LHCN-M2 (cell line): ENCODE measurements around the gene GBP7. TPM values are rescaled to one million over a fixed set of nuclear protein-coding genes. Genes with fewer than 3 reads are reported as not detected.
"Not testable (repeated sequence)": the region's sequence is repeated elsewhere in the genome, so short reads cannot be mapped to it uniquely, and the experiment has no call there.

Experiments
- DNase-seq: peaks from one replicate; pipeline ENCODE4 v3.0.0-alpha.2; 2012; ENCODE audit warnings: low read depth
- total RNA-seq: library from RNA; depleted of rRNA; stranded (reverse); fragments of >200 nt; gene quantifications from 2 replicates; pipeline ENCODE4 v1.2.3, GENCODE V29; 2014

GBP7 gene
- total RNA-seq, 1 experiment from 2014 or later = not detected

DNA sequence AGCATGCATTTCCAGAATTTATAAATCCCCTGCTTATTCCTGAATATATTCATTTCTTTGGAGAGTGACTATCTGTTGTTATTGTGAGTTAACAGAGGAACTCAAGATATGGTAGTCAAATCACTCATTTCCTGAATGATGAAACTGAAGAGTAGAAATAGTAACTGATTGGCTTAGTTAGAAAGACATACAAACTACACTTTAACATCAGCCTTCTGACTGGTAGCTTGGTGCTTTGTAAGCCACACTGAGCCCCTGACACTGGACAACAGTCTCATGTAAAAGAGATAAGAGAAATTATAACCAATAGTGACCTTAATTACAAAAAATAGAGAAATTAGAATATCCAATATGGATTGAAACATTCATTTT is 4.8 kb downstream of the GBP7 start:
- no peak for DNase-seq

DNA sequence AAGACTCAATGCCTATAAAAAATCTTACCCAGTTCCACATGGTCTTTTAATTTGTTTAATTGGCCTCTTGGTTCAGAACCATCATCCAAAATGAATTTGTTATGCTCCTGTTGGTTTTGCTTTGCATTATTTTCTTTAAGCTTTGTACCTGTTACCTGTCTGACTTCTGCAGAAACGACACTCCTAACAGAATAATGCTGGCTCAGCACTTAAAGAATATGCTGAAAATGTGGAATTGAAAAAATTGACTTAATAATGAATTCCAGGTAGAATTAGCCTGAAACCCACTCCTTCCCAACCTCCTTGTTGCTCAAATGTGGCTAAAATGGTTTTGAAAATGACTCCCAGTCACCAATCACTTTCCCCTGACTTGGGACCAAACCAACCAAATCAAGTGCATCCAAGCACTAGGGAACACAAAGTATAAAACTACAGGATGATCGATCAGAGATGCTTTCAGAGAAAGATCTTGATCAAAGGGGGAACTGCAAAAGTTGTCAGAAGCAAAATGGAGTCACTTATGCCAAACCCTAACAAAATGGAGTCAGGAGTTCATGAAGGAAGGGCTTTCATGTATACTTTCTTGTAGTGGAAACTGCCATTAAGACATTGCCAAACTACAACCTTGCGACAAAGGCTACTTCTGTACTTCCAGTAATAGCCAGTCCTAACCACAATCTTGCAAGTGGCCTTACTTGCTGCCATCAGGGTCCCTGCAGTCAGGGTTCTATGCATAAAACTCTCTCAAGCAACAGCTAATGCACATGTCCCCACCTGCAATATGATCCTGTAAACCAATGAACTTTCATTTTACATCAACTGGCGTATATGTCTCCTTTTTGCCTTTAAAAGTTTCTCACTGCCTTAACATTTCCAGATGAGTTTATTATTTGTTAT is 5.4 kb downstream of the GBP7 start:
- DNase-seq = no peak

- no peak for DNase-seq
Observed at GRCh38 chr1:89169166-89169565, 6.6 kb downstream of the GBP7 start.

DNA sequence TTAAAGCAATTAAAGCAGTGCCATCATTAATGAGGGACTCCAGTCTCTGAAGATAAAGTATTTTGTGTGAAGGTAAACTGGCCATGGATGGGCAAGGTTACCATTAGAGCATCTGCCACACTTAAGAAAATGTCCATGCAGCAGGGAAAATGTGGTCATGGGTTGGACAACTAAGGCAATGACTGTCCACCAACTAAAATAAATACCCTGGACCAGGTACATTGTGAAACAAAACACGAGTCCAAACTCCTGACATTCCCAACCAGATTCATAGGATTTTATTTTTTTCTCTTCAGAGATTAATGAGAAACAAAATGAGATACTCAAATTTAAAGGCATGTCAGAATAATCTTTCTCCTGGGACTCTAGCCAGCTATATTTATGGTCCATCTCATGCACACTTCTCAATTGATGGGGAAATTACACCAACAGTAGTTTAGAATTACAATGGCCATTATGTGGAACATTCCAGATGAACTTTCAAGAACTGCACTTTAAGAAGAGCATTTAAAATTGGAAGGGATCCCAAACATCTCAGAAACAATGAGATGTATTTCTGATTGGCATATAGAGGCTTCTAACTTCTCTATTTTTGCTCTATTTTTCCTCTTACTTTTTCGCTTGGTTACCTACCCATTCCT is 8.1 kb downstream of the GBP7 start:
- no peak for DNase-seq

- no peak for DNase-seq
Observed at GRCh38 chr1:89166705-89167104, 9.1 kb downstream of the GBP7 start.

DNA sequence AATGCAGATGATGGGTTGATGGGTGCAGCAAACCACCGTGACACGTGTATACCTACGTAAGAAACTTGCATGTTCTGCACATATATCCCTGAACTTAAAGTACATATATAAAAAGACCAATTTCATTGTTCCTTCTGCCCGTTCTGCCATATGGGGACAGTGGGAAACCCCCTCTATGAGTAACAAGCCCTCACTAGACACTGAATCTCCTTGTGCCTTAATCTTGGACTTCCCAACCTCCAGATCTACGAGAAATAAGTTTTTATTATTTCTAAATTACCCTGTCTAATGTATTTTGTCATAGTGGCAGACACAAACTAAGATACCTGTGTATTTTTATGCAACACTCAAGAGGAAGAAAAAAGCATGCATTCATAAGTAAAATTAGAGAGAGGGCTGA is 10.0 kb downstream of the GBP7 start:
- no peak for DNase-seq

GRCh38 chr1:89151047-89151446 is 24.8 kb downstream of the GBP7 start:
- no peak for DNase-seq

DNA sequence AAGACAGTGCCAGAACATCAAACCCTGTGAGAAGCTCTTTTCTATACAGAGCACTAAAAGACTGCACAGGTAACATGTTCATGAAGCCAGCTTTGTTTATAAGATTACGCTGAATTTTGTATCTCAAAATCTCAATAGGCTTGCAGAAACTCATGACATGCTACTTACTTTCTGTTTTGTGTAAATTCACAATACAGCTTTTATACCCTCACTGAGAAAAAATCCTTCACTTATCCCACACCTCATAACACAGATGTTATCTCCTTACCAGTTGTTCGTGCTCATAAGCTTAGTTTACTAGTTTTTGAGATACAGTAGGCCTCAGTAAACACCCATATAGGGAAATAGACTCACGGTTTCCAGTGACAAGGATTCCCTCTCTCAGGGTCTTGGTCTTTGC is 25.8 kb downstream of the GBP7 start:
- no peak for DNase-seq

DNA sequence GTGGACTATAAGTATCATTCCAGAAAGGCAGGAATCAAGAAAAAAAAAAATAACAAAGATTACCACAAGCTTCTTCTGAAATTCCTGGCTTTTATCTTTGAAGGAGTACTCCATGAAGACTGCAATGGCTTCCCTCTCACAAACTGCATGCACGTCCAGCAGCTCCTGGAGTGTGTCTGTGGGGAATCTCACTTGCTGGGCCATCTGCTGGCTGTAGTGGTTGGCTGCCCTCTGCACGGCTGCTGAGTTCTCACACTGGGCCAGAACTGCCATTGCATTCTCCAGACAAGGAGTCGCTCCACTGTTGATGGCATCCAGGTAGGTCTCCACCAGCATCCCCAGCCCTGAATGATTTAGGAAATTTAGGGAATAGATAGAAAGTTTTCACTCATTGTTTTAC is 26.6 kb downstream of the GBP7 start:
- peak; percentile 47 for DNase-seq

GRCh38 chr1:89147678-89148658 is 27.8 kb downstream of the GBP7 start:
- DNase-seq = no peak

- no peak for DNase-seq
Observed at GRCh38 chr1:89146721-89147120, 29.1 kb downstream of the GBP7 start.

DNA sequence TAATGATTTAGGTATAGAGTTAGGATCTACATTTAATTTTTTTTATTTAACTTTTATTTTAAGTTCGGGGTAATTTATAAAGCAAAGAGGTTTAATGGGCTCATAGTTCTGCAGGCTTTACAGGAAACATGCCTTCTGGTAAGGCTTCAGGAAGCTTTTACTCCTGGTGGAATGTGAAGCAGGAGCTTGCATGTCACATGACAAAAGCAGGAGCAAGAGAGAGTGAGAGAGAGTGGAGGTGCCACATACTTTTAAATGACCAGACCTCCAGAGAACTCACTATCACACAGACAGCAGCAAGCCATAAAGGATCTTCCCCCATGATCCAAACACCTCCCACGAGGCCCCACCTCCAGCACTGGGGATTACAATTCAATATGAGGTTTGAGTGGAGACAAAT is 32.3 kb downstream of the GBP7 start:
- no peak for DNase-seq

- no peak for DNase-seq
Observed at GRCh38 chr1:89142160-89142559, 33.6 kb downstream of the GBP7 start.

- no peak for DNase-seq
Observed at GRCh38 chr1:89133747-89134146, 42.1 kb downstream of the GBP7 start.

GRCh38 chr1:89130716-89131115 is 45.1 kb downstream of the GBP7 start:
- DNase-seq = no peak

- DNase-seq = no peak
Observed at GRCh38 chr1:89129911-89130310, 45.9 kb downstream of the GBP7 start.

DNA sequence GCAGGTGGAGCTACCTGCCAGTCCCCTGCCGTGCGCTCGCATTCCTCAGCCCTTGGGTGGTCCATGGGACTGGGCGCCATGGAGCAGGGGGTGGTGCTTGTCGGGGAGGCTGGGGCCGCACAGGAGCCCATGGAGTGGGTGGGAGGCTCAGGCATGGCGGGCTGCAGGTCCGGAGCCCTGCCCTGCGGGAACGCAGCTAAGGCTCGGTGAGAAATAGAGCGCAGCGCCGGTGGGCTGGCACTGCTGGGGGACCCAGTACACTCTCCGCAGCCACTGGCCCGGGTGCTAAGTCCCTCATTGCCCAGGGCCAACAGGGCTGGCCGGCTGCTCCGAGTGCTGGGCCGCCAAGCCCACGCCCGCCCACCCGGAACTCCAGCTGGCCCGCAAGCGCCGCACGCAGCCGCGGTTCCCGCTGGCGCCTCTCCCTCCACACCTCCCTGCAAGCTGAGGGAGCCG is 47.8 kb downstream of the GBP7 start:
- not testable (repeated sequence) for DNase-seq

DNA sequence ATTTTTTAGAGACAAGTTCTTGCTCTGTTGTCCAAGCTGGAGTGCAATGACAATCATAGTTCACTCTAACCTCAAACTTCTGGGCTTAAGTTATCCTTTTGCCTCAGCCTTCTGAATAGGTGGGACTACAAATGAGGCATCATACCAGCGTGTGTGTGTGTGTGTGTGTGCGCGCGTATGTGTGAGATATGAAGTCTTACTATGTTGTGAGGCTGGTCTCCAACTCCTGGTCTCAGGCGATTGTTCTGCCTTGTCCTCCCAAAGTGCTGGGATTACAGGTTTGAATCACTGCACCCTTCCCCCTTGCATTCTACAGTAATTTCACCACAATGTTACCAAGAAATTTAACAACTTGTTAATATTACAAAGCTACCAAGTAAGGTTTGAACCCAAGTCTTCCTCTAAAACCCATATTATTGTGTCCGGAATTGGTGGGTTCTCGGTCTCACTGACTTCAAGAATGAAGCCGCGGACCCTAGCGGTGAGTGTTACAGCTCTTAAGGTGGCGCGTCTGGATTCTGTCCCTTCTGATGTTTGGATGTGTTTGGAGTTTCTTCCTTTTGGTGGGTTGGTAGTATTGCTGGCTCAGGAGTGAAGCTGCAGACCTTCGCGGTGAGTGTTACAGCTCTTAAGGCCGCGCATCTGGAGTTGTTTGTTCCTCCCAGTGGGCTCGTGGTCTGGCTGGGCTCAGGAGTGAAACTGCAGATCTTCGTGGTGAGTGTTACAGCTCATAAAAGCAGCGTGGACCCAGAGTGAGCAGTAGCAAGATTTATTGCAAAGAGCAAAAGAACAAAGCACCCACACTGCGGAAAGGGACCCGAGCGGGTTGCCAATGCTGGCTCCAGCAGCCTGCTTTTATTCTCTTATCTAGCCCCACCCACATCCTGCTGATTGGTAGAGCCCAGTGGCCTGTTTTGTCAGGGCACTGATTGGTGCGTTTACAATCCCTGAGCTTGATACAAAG is 48.9 kb downstream of the GBP7 start:
- DNase-seq = peak; percentile 5

DNA sequence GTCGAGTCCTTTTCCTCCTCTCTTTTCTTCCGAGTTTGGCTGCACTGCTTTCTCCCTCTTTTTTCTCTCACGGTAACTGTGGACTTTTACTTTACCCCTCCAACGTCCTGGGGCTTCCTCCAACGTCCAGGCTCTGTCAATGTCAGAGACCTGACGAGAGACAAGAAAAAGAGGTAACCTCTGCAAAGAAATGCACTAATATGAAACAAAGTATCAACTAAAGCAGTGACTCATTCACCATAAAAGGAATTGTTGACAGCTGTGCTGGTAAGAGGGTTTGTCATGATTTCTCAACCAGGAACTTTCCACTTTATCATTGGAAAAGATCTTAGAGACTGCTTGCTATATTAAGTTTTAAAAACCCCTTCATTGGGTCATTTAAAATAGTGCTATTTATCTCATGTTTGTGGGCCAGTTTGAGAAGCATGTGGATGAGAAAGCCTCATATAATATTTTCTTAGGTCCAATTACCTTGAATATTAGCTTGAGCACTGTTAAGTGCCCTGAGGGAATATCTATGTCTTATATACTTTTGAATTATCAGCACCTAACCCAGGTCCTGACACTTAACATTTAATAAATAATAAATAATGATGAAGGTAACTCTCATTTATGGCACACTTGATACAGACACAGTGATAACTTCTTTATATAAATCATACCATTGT is 49.8 kb downstream of the GBP7 start, which contains the start of gene GBP2:
Gene GBP2, minus strand, starts transcription at position 202 of the 668 bp plus-strand sequence. CDS start 4,148 bp downstream, outside the sequence.
- peak; percentile 84 for DNase-seq
